LoVo (cell line): Measurements from ENCODE around the gene DEPDC4.
"Not testable (repeated sequence)": the region's sequence is repeated elsewhere in the genome, so short reads cannot be mapped to it uniquely, and the experiment has no call there.

Experiments
- DNase-seq: peaks from one replicate; pipeline ENCODE4 v3.0.0-alpha.2; 2016; ENCODE audit warnings: low spot score

Gene DEPDC4

DNA sequence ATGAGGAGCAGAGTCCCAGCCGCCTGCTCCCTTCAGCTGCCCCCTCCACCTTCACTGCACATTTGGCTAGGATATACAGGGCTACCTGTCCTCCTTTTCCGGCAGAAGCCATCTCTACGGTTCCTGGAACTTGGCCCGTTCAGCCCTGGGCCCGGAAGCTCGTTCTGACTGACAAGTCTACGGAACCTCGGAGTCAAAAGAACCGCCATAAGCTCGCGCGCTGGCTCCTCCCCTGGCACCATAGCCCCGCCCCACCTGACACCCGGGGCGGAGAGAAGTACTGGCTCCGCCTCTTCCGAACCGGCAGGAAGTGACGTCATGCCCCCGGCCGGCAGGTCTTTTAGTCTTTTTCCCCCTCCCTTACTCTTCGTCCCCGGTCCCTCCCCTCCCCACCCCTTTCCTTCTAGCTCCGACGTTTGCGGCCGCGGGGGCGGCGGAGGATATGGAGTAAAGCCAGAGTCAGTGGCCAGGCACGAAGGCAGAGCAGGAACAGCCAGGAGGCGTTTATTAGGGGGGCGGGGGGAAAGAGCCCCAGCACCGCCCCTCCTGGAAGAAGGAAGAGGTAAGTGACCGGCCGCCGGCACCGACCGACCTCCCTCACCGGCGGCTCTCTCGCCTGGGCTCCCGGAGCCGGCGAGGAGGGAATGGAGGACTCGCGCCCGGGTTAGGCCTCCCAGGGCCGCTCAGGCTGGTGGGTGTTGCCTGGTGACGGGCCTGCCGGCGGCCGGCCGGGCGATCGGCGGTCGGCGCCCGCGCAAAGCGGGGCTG, at the start of gene DEPDC4, which contains the start of gene SCYL2:
TSS of gene DEPDC4 (minus strand) at position 245 of the 768 bp plus-strand sequence. CDS start at position 242, 3 bp downstream.
TSS of gene SCYL2 (plus strand) at position 343 of the 768 bp plus-strand sequence. CDS start 15,794 bp downstream, outside the sequence.
- peak; percentile 98 for DNase-seq

DNA sequence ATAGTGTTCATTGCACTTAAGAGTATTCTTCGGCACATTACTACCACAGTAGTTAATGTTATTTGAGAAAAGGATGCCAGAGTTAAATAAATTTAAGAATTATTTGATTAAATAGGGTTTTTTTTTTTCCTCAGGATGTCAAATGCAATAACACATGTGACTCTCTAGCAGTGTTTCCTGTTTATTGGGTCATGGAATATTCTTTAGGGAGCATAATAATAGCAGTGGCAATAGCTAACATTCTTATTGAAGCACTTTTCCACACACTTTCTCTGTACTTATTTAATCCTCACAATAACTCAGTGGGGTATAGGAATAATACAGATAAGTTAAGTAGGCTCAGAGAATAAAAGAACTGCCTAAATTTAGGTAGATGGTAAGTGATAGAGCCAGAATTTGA, 44.4 kb upstream of the DEPDC4 start:
- no peak for DNase-seq

GRCh38 chr12:100308138-100308537, 41.3 kb upstream of the DEPDC4 start:
- DNase-seq = not testable (repeated sequence)

GRCh38 chr12:100304334-100304733, 37.5 kb upstream of the DEPDC4 start:
- not testable (repeated sequence) for DNase-seq

DNA sequence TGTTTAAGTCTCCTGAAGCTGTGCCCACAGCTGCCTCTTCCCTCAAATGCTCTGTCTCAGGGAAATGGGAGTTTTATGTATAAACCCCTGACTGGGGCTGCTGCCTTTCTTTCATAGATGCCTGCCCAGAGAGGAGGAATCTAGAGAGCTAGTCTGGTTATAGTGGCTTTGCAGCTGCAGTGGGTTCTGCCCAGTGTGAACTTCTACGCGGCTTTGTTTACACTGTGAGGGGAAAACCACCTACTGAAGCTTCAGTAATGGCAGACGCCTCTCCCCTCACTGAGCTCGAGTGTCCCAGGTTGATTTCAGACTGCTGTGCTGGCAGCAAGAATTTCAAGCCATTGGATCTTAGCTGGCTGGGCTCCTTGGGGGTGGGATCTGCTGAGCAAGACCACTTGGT, 37.0 kb upstream of the DEPDC4 start:
- no peak for DNase-seq

DNA sequence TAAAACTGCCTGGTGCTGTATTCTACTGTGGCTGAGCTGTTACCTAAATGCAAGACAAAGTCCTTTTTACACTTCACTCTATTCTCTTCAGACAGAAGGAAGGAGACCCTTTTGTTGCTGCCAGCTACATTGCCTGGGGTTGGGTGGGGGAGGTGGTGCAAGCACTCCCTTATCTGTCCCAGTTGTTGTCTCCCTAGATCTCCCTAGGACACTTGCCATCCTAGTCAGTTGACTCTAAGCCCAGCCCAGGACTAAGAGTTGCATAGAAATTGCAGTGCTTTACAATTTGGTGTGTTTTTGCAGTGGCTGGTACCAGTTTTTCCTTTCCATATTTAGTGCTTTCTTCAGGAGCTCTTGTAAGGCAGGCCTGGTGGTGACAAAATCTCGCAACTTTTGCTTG, 35.2 kb upstream of the DEPDC4 start:
- no peak for DNase-seq

- DNase-seq = no peak
Measured at GRCh38 chr12:100295764-100296555, 29.1 kb upstream of the DEPDC4 start.

DNA sequence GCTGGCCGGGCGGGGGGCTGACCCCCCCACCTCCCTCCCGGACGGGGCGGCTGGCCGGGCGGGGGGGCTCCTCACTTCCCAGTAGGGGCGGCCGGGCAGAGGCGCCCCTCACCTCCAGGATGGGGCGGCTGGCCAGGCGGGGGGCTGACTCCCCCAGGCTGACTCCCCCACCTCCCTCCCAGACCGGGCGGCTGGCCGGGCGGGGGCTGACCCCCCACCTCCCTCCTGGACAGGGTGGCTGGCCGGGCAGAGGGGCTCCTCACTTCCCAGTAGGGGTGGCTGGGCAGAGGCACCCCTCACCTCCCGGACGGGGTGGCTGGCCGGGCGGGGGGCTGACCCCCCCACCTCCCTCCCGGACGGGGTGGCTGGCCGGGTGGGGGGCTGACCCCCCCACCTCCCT, 27.5 kb upstream of the DEPDC4 start:
- DNase-seq = not testable (repeated sequence)

- DNase-seq = no peak
Measured at GRCh38 chr12:100293017-100293416, 26.1 kb upstream of the DEPDC4 start.

- no peak for DNase-seq
Measured at GRCh38 chr12:100290016-100290415, 23.1 kb upstream of the DEPDC4 start.

DNA sequence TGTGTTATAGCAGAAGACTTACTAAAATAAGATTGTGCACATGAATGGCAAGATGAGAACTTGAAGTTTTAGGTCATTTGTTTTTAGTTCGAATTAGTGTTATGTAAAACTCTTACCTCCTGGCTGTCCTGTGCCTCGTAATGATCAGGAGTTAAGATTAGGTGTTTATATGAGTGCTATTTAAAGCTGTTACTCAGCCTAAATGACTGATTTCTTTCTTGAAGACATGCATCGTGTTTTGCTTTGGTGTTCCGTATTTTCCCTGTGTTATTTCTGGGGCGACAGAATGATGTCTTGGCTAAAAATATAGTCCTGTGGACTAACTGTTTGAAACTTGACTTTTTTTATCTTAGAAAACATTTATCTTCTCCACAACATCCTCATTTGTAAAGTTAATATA, 22.2 kb upstream of the DEPDC4 start:
- DNase-seq = no peak

DNA sequence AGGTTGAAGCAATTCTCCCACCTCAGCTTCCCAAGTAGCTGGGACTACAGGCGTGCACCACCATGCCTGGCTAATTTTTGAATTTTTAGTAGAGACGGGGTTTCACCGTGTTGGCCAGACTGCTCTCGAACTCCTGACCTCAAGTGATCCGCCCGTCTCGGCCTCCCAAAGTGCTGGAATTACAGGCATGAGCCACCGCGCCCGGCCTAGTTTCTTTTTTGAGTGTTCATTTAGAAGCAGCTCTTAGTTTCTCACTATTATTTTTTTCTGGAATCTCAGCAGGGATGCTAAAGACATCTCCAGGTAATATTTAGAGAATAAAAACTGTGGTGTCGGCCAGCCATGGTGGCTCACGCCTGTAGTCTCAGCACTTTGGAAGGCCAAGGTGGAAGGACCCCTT, 17.7 kb upstream of the DEPDC4 start:
- DNase-seq = not testable (repeated sequence)

DNA sequence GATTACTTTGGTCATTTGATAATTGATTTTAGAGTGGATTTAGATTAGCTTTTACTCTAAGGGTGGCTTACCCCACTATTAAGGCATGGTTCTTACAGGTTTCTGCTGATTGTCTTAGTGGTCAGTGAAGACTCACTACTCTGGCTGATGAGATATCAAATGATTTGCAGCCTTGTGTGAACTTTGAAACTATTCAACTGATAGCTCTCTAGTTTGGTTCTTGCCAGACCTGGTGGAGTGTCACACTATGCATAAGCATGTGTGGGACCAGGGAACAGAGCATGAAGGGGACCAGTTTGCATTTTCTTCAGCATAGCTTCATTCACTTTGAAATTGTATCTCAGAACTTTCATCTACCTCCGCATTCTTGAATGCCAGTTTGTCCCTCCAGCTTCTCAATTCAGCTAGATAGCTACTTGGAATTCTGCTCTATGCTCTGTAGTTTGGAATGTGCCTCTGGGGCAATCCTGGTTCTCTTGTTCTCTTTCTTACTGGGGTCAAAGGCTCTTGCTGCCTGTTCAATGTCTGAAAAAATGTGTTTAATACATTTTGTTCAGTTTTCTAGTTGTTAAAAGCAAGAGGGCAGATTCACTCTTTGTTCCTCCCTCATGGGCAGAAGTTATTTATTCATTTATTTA, 12.8 kb upstream of the DEPDC4 start:
- no peak for DNase-seq

DNA sequence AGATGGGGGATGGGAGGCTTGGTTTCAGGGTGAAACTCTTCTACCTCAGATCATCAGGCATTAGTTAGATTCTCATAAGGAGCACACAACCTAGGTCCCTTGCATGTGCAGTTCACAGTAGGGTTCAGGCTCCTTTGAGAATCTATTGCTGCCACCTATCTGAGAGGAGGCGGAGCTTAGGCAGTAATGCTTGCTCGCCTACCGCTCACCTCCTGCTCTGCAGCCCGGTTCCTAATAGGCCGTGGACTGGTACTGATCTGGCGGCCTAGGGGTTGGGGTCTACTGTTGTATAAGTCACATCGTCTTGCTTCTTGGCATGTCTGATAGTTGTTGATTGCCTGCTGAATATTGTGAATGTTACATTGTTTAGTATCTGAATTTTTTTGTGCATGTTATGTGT, 12.3 kb upstream of the DEPDC4 start:
- DNase-seq = no peak

- no peak for DNase-seq
Measured at GRCh38 chr12:100274291-100274690, 7.4 kb upstream of the DEPDC4 start.

GRCh38 chr12:100273782-100274181, 6.9 kb upstream of the DEPDC4 start:
- no peak for DNase-seq

- DNase-seq = no peak
Measured at GRCh38 chr12:100268835-100269564, 2.1 kb upstream of the DEPDC4 start.

GRCh38 chr12:100267603-100268281, 863 bp upstream of the DEPDC4 start:
- DNase-seq = peak; percentile 37

- DNase-seq = no peak
Measured at GRCh38 chr12:100266585-100266834, 369 bp downstream of the DEPDC4 start.

- DNase-seq = peak; percentile 18
Measured at GRCh38 chr12:100265732-100266584, 921 bp downstream of the DEPDC4 start.

DNA sequence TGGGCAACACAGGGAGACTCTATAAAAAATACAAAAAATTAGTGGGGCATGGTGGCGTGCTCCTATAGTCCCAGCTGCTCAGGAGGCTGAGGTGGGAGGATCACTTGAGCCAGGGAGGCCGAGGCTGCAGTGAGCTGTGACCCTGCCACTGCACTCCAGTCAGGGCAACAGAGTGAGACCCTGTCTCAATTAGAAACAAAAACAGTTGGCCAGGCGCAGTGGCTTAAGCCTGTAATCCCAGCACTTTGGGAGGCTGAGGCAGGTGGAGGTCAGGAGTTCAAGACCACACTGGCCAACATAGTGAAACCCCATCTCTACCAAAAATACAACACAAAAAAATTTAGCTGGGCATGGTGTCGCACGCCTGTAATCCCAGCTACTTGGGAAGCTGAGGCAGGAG, 1.8 kb downstream of the DEPDC4 start:
- not testable (repeated sequence) for DNase-seq
